Activated T-cell treated with anti-CD3 and anti-CD28 coated beads, Interleukin-2, amount 50 U/mL, for 4 hours (primary cell): ENCODE data around the gene TPM2. TPM values are rescaled to one million over a fixed set of nuclear protein-coding genes. Genes with fewer than 3 reads are reported as not detected.
"Not testable (repeated sequence)": the region's sequence is repeated elsewhere in the genome, so short reads cannot be mapped to it uniquely, and the experiment has no call there.

Source experiments
- ATAC-seq, 2 donors: fragments of 200-7000 bp; cut with Tn5 transposase; one replicate each; pipeline ENCODE4 v1.10.0; 2021
- DNase-seq: peaks from one replicate; pipeline ENCODE4 v3.0.0-alpha.2; 2020
- H3K27me3 Mint-ChIP-seq: one replicate; pipeline ENCODE4 v1.8.0; 2021; ENCODE audit warnings: low read depth, mixed read lengths
- H3K36me3 Mint-ChIP-seq: one replicate; pipeline ENCODE4 v1.8.0; 2022; ENCODE audit warnings: mixed read lengths; ENCODE audit not compliant: insufficient read depth
- H3K4me1 Mint-ChIP-seq: one replicate; pipeline ENCODE4 v1.8.0; 2021; ENCODE audit warnings: low read depth, mixed read lengths
- H3K4me3 Mint-ChIP-seq: one replicate; pipeline ENCODE4 v1.8.0; 2021; ENCODE audit warnings: mild to moderate bottlenecking, moderate library complexity, mixed read lengths
- H3K9me3 Mint-ChIP-seq: one replicate; pipeline ENCODE4 v1.8.0; 2021; ENCODE audit warnings: mixed read lengths
- total RNA-seq, 3 donors: library from RNA; stranded (reverse); gene quantifications; one replicate each; pipeline ENCODE4 v1.2.1, GENCODE V29; 2021

TPM2 gene
- total RNA-seq, 3 donors from 2014 or later = 1.6 to 2.2 (median 2.2) TPM

GRCh38 chr9:35653611-35654010 is 36.1 kb downstream of the TPM2 start:
- no peak for ATAC-seq
- H3K36me3 Mint-ChIP-seq = peaks cover 2% of the 10 kb centered on the region

GRCh38 chr9:35652829-35653209 is 36.9 kb downstream of the TPM2 start:
- Mint-ChIP-seq H3K4me3 (no peak overlapping the region), H3K9me3 (peaks cover under 1% of the 10 kb centered on the region), H3K4me1 (peaks cover 59% of the 10 kb centered on the region), H3K36me3 (peaks cover under 1% of the 10 kb centered on the region), H3K27me3 (peaks cover 1% of the 10 kb centered on the region)
- DNase-seq = no peak
- ATAC-seq = no peak

More at GRCh38 chr9:35653611-35654010, 36.1 kb downstream of the TPM2 start:
- Mint-ChIP-seq H3K4me3 (no peak overlapping the region), H3K4me1 (peaks cover 53% of the 10 kb centered on the region), H3K9me3 (peaks cover 3% of the 10 kb centered on the region), H3K27me3 (peaks cover 3% of the 10 kb centered on the region)
- DNase-seq = no peak

GRCh38 chr9:35651956-35652828 is 37.5 kb downstream of the TPM2 start:
- DNase-seq = no peak
- H3K4me1 Mint-ChIP-seq = peaks cover 59% of the 10 kb centered on the region
- no peaks in the 10 kb centered on the region for H3K27me3 Mint-ChIP-seq
- H3K9me3 Mint-ChIP-seq = no peaks in the 10 kb centered on the region
- H3K36me3 Mint-ChIP-seq = no peaks in the 10 kb centered on the region
- no peak overlapping the region for H3K4me3 Mint-ChIP-seq
- no peak for ATAC-seq

GRCh38 chr9:35650341-35651158 is 39.2 kb downstream of the TPM2 start, which contains the start of gene SIT1:
SIT1 (minus strand) TSS chr9:35650931; CDS start chr9:35650853, 78 bp downstream.
- peak in 1 of 2 donors; percentile 1 for ATAC-seq
- DNase-seq = no peak
- Mint-ChIP-seq H3K4me3 (peak within 1 kb of the TSS; percentile 84), H3K9me3 (no peaks in the 10 kb centered on the region), H3K4me1 (peaks cover 60% of the 10 kb centered on the region), H3K36me3 (no peaks in the 10 kb centered on the region), H3K27me3 (no peaks in the 10 kb centered on the region)

- Mint-ChIP-seq H3K27me3 (no peaks in the 10 kb centered on the region), H3K4me1 (peaks cover 66% of the 10 kb centered on the region), H3K36me3 (no peaks in the 10 kb centered on the region), H3K9me3 (no peaks in the 10 kb centered on the region), H3K4me3 (peak overlapping the region; percentile 84)
- peak; percentile 5 to 15 for ATAC-seq
- peak; percentile 42 for DNase-seq
Measured at GRCh38 chr9:35649431-35650340, 40.0 kb downstream of the TPM2 start.

GRCh38 chr9:35646533-35647265 is 43.0 kb downstream of the TPM2 start:
- peak overlapping the region; percentile 95 for H3K4me3 Mint-ChIP-seq
- no peaks in the 10 kb centered on the region for H3K36me3 Mint-ChIP-seq
- DNase-seq = peak; percentile 87
- ATAC-seq = peak; percentile 88 to 90
- no peaks in the 10 kb centered on the region for H3K27me3 Mint-ChIP-seq
- H3K4me1 Mint-ChIP-seq = peaks cover 65% of the 10 kb centered on the region
- no peaks in the 10 kb centered on the region for H3K9me3 Mint-ChIP-seq

- no peak for DNase-seq
- Mint-ChIP-seq H3K27me3 (no peaks in the 10 kb centered on the region), H3K36me3 (no peaks in the 10 kb centered on the region), H3K9me3 (no peaks in the 10 kb centered on the region), H3K4me1 (peaks cover 64% of the 10 kb centered on the region), H3K4me3 (peak overlapping the region; percentile 95)
- ATAC-seq = no peak
Measured at GRCh38 chr9:35646153-35646532, 43.6 kb downstream of the TPM2 start.

GRCh38 chr9:35645736-35646135 is 44.0 kb downstream of the TPM2 start:
- Mint-ChIP-seq H3K4me1 (peaks cover 63% of the 10 kb centered on the region), H3K4me3 (peak overlapping the region; percentile 95)
- ATAC-seq, DNase-seq, H3K27me3 Mint-ChIP-seq, H3K36me3 Mint-ChIP-seq, H3K9me3 Mint-ChIP-seq: not testable (repeated sequence)

- H3K4me1 Mint-ChIP-seq = peaks cover 63% of the 10 kb centered on the region
- DNase-seq (no peak), ATAC-seq (no peak)
- peaks cover 5% of the 10 kb centered on the region for H3K36me3 Mint-ChIP-seq
- no peaks in the 10 kb centered on the region for H3K9me3 Mint-ChIP-seq
- H3K4me3 Mint-ChIP-seq = no peak overlapping the region
- no peaks in the 10 kb centered on the region for H3K27me3 Mint-ChIP-seq
Measured at GRCh38 chr9:35643046-35643445, 46.7 kb downstream of the TPM2 start.

GRCh38 chr9:35641478-35641877 is 48.2 kb downstream of the TPM2 start:
- not testable (repeated sequence) for H3K36me3 Mint-ChIP-seq, DNase-seq, H3K27me3 Mint-ChIP-seq, ATAC-seq, H3K9me3 Mint-ChIP-seq, H3K4me3 Mint-ChIP-seq
- H3K4me1 Mint-ChIP-seq = peaks cover 65% of the 10 kb centered on the region

- peaks cover 67% of the 10 kb centered on the region for H3K4me1 Mint-ChIP-seq
- not testable (repeated sequence) for DNase-seq, H3K9me3 Mint-ChIP-seq, H3K36me3 Mint-ChIP-seq, H3K4me3 Mint-ChIP-seq, H3K27me3 Mint-ChIP-seq, ATAC-seq
Measured at GRCh38 chr9:35640431-35640830, 49.3 kb downstream of the TPM2 start.

- no peaks in the 10 kb centered on the region for H3K27me3 Mint-ChIP-seq
- peaks cover 69% of the 10 kb centered on the region for H3K4me1 Mint-ChIP-seq
- peak overlapping the region; percentile 4 for H3K4me3 Mint-ChIP-seq
- ATAC-seq = no peak
- peaks cover 5% of the 10 kb centered on the region for H3K36me3 Mint-ChIP-seq
- no peak for DNase-seq
- H3K9me3 Mint-ChIP-seq = no peaks in the 10 kb centered on the region
Measured at GRCh38 chr9:35639631-35640030, 50.1 kb downstream of the TPM2 start.

GRCh38 chr9:35639225-35639624 is 50.5 kb downstream of the TPM2 start:
- not testable (repeated sequence) for DNase-seq, H3K27me3 Mint-ChIP-seq, H3K9me3 Mint-ChIP-seq, H3K36me3 Mint-ChIP-seq
- peak; percentile 50 to 63 for ATAC-seq
- peak overlapping the region; percentile 4 for H3K4me3 Mint-ChIP-seq
- peaks cover 67% of the 10 kb centered on the region for H3K4me1 Mint-ChIP-seq
